ENCODE data around the gene IKZF2.

DNA sequence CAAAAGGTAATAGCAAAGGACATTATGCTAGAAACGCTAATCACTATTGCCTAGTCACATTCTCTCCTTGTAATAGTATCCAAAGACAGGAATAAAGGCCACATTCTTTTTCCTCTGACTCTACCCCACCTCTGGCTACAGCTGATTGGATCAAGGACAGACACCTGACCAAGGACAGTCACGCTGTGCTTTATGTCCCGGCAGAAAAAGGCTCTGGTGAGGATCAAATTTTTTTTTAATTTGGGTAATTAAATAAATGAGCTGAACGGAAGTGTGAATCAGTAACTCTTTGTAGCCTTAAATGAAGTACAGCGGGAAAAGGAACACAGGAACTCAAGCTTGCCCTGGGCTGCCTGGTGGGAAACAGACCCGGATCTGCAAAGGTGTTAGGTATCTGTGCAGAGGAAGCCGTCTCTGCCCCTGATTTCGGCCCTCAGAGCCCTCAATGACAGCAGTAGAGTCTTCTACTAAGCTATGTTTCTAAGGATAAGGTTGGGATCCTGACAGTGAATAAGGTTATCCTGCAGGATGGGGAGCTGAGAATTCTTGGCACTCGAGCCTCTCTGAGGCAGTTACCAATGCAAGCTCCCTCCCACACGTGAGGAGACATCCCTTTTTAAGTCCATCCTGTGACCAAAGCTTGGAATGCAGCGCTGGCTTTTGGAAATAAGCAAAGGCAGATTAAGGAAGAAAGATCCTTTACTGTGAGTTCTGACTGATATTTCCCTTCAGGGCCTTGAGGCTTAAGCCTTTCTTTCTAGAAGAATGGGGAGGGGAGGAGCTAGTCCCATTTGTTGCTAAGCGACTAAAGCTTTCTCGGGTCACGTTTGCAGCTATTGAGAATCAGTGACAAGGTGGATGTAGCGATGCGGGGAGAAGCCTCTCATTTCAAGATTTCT lies 37.8 kb upstream of the IKZF2 start:
- TF ChIP-seq, protein P1, sequence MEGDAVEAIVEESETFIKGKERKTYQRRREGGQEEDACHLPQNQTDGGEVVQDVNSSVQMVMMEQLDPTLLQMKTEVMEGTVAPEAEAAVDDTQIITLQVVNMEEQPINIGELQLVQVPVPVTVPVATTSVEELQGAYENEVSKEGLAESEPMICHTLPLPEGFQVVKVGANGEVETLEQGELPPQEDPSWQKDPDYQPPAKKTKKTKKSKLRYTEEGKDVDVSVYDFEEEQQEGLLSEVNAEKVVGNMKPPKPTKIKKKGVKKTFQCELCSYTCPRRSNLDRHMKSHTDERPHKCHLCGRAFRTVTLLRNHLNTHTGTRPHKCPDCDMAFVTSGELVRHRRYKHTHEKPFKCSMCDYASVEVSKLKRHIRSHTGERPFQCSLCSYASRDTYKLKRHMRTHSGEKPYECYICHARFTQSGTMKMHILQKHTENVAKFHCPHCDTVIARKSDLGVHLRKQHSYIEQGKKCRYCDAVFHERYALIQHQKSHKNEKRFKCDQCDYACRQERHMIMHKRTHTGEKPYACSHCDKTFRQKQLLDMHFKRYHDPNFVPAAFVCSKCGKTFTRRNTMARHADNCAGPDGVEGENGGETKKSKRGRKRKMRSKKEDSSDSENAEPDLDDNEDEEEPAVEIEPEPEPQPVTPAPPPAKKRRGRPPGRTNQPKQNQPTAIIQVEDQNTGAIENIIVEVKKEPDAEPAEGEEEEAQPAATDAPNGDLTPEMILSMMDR (optimal IDR thresholded peaks at IDR 0.05 in 1 of 3, IDR thresholded peaks at IDR 0.05 in 1 of 3, conservative IDR thresholded peaks at IDR 0.05 in 1 of 3; ENCODE audit: extremely low read depth in 1 of 3, insufficient read depth in 2 of 3, low read length in 3 of 3), result no peak
- TF ChIP-seq EZH2 (IDR thresholded peaks at IDR 0.05; ENCODE audit: low read length), result no peak

All from keratinocyte (primary cell).